HS-5 (cell line): Measurements from ENCODE around the gene PPP1R3A.

Experiments
- DNase-seq: peaks from one replicate; pipeline ENCODE4 v3.0.0-alpha.2; 2012; ENCODE audit warnings: low read depth

Gene PPP1R3A

GRCh38 chr7:113883096-113883495 lies 35.7 kb downstream of the PPP1R3A start:
- no peak for DNase-seq

- no peak for DNase-seq
Observed at GRCh38 chr7:113880559-113880958, 38.2 kb downstream of the PPP1R3A start.

DNA sequence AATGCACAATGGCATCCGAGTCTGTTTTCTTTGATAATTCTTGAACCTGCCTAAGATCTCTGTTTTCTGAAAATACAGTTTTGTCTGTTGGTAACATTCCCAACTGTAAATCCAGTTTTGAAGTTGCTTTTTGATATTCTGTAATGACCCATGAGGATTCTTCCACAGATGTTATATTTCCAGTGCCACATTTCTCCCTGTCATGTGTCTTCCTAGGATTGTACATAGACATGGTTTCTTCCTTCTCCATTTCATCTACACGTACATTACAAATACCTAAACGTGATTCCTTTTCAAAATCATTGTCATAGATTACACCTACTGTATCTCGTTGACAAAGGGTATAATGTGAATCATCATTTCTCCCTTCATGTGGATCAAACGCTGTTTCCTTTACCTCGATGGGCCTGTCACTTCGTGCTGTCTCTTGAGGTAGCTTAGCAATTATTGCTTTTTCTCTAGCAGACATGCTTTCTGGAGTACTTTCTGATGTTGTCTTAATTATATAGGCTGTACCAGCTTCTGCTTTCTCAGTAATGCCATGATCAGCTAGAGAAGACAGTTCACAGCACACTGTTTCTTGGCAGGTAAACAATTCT lies 40.3 kb downstream of the PPP1R3A start:
- no peak for DNase-seq

DNA sequence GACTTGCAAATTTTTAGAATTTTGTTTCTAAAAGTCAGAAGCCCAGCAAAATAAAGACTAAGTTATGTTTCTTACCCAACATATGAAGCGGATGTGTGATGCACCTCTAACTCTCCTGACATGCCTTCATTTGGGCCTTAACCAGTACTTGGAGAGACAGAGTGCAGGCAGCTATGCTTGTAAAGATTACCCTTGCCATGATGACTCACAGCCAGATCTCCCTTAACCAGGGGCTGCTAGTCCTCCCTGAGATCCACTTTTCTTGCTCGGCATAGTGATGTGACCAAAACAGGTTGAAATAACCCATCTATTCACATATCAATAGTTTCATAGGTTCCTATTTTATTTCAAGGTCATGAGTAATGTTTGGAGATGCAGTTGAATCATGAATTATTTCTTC lies 43.6 kb downstream of the PPP1R3A start:
- DNase-seq = no peak

DNA sequence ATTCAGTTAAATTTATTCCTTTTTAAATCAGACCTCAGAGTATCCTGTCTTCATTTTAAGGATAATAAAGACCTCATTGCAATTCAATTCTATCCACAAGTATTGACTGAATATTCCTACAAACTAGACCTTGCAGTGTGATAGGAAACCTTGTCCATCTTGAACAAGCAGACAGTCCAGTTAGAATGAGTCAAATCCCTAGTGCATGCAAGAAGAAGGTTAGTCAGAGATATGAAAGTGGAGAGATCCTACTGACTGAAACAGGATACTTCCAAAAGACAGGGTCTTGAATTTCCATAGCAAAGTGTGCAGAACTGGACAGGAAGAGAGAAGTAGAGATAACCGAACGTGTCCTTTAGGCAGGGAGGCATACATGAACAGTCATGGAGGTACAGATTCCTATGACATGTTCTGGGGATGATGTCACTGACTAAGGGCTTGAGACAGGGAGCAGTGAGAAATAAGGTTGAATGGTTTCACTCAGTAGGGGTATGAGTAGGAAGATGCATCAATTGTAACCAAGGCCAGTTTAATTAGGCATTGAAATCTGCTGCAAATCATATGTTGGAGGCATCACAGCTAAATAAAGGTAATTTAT lies 45.2 kb downstream of the PPP1R3A start:
- DNase-seq = no peak

GRCh38 chr7:113872981-113873380 lies 45.8 kb downstream of the PPP1R3A start:
- no peak for DNase-seq

- DNase-seq = no peak
Observed at GRCh38 chr7:113867325-113867724, 51.5 kb downstream of the PPP1R3A start.

DNA sequence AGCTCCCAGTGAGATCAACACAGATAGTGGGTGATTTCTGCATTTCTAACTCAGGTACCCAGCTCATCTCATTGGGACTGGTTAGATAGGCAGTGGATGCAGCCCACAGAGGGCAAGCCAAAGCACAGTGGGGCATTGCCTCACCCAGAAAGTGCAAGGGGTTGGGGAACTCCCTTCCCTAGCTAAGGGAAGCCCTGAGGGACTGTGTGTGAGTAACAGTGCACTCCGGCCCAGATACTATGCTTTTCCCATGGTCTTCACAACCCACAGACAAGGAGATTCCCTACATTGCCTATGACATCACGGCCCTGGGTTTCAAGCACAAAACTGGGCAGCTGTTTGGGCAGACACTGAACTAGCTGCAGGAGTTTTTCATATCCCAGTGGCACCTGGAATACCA lies 62.8 kb downstream of the PPP1R3A start:
- DNase-seq = no peak

GRCh38 chr7:113840954-113841353 lies 77.9 kb downstream of the PPP1R3A start:
- no peak for DNase-seq

GRCh38 chr7:113835367-113835766 lies 83.4 kb downstream of the PPP1R3A start:
- DNase-seq = no peak

GRCh38 chr7:113832196-113832745 lies 86.5 kb downstream of the PPP1R3A start:
- DNase-seq = no peak

DNA sequence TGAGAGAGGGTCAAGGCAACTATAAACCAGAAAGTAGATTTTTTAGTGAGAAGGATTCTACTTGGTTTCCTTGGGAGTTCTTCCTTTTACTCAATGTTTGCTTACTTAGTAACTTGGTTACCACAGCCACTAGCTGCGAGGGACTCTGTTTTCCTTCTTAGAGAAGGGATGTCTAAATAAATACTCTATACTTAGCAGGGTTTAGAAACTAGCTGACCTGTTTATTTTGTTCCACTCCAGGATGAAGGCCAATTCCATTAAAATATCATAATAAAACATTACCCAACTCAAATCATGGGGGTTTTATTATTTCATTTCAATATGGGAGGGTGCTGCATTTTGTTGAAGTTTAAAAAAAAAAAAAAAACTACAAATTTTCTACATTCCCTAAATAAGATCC lies 87.3 kb downstream of the PPP1R3A start:
- DNase-seq = no peak

GRCh38 chr7:113828581-113828980 lies 90.2 kb downstream of the PPP1R3A start:
- DNase-seq = no peak
